ENCODE data around the gene METAP1D. TPM values are rescaled to one million over a fixed set of nuclear protein-coding genes. Genes with fewer than 3 reads are reported as not detected.

METAP1D gene
- total RNA-seq, 1 experiment from 2014 or later, result 8.6 TPM

- peak overlapping the region in 1 of 2 experiments; percentile 67; a peak in 2 of 4 replicates for H3K4me3 ChIP-seq (ENCODE audit: low read depth in 2 of 2, low read length in 2 of 2)
- ATAC-seq, result no peak
- no peak for DNase-seq (ENCODE audit: low read depth, low spot score)
- intact Hi-C loops (cut with micrococcal nuclease; ENCODE audit: unreplicated experiment), result no loop called here
- POLR2A ChIA-PET, result no interaction called here
- no peaks in the 10 kb centered on the region for H3K36me3 ChIP-seq (ENCODE audit: control insufficient read depth, insufficient read depth, low read length)
- H3K9me3 ChIP-seq (ENCODE audit: control insufficient read depth, insufficient read depth, low read depth, low read length), result no peaks in the 10 kb centered on the region
- H3K27me3 ChIP-seq (ENCODE audit: control insufficient read depth, insufficient read depth, low read length), result no peaks in the 10 kb centered on the region; the same call in 1 of the 2 replicates
- peak overlapping the region; percentile 45; the same call in 1 of the 2 replicates for H3K27ac ChIP-seq (ENCODE audit: low read length)
- CTCF ChIA-PET, result no interaction called here
- in situ Hi-C loops (cut with HindIII; ENCODE audit: low pct_unique_long_range_greater_than_20kb, low sequenced_read_pairs), result no loop called here
- peaks cover 23% of the 10 kb centered on the region for H3K4me1 ChIP-seq (ENCODE audit: control insufficient read depth, insufficient read depth, low read length)
- no TSS peak for BruUV-seq (replicated peaks)
- TF ChIP-seq POLR2AphosphoS5 (IDR thresholded peaks at IDR 0.05; ENCODE audit: low read depth, low read length), result no peak
- TF ChIP-seq CTCF (IDR thresholded peaks at IDR 0.05), result no peak
- no peak for TF ChIP-seq SIN3A (IDR thresholded peaks at IDR 0.05; ENCODE audit: borderline replicate concordance, insufficient read depth, low read depth, low read length)
Observed at GRCh38 chr2:172093416-172094293, 93.9 kb downstream of the METAP1D start.

- intact Hi-C loops (cut with micrococcal nuclease; ENCODE audit: unreplicated experiment) (no loop called here), in situ Hi-C loops (cut with HindIII; ENCODE audit: low pct_unique_long_range_greater_than_20kb, low sequenced_read_pairs) (no loop called here)
- peak overlapping the region; percentile 82 for H3K27ac ChIP-seq (ENCODE audit: low read length)
- peak; percentile 4; the same call in 1 of the 2 replicates for ATAC-seq
- H3K4me1 ChIP-seq (ENCODE audit: control insufficient read depth, insufficient read depth, low read length), result peaks cover 30% of the 10 kb centered on the region
- POLR2A ChIA-PET, result interaction anchor here (0.6 kb wide), 1 partner anchor 1111 kb away, joined by 11 read pairs; no protein-coding TSS in a partner anchor
- H3K36me3 ChIP-seq (ENCODE audit: control insufficient read depth, insufficient read depth, low read length), result no peaks in the 10 kb centered on the region
- CTCF ChIA-PET, result no interaction called here
- no TSS peak for BruUV-seq (replicated peaks)
- no peaks in the 10 kb centered on the region for H3K9me3 ChIP-seq (ENCODE audit: control insufficient read depth, insufficient read depth, low read depth, low read length)
- no peaks in the 10 kb centered on the region; the same call in 1 of the 2 replicates for H3K27me3 ChIP-seq (ENCODE audit: control insufficient read depth, insufficient read depth, low read length)
- no peak for DNase-seq (ENCODE audit: low read depth, low spot score)
- TF ChIP-seq SIN3A (IDR thresholded peaks at IDR 0.05; ENCODE audit: borderline replicate concordance, insufficient read depth, low read depth, low read length) (0 out of 2 replicates have a peak, but pooled peaks have one; percentile 60), TCF7L2 (IDR thresholded peaks at IDR 0.05; ENCODE audit: low read depth, low read length) (no peak)
- H3K4me3 ChIP-seq (ENCODE audit: low read depth in 2 of 2, low read length in 2 of 2), result peak overlapping the region; percentile 56 to 67
Observed at GRCh38 chr2:172094294-172095145, 94.8 kb downstream of the METAP1D start.

GRCh38 chr2:172095146-172095904 lies 95.6 kb downstream of the METAP1D start:
- Histone ChIP-seq H3K27ac (ENCODE audit: low read length) (peak overlapping the region; percentile 82), H3K9me3 (ENCODE audit: control insufficient read depth, insufficient read depth, low read depth, low read length) (no peaks in the 10 kb centered on the region), H3K27me3 (ENCODE audit: control insufficient read depth, insufficient read depth, low read length) (no peaks in the 10 kb centered on the region; the same call in 1 of the 2 replicates), H3K36me3 (ENCODE audit: control insufficient read depth, insufficient read depth, low read length) (no peaks in the 10 kb centered on the region), H3K4me1 (ENCODE audit: control insufficient read depth, insufficient read depth, low read length) (peaks cover 33% of the 10 kb centered on the region), H3K4me3 (ENCODE audit: low read depth in 2 of 2, low read length in 2 of 2) (peak overlapping the region; percentile 56 to 67)
- no peak for DNase-seq (ENCODE audit: low read depth, low spot score)
- ChIA-PET POLR2A (no interaction called here), CTCF (interaction anchor here (0.7 to 0.9 kb wide), 3 partner anchors 9 to 116 kb away, joined by 3 to 4 read pairs (median 3); no protein-coding TSS in a partner anchor)
- 0 out of 2 replicates have a peak, but pooled peaks have one; percentile 18 for TF ChIP-seq SIN3A (IDR thresholded peaks at IDR 0.05; ENCODE audit: borderline replicate concordance, insufficient read depth, low read depth, low read length)
- no peak for TF ChIP-seq POLR2AphosphoS5 (IDR thresholded peaks at IDR 0.05; ENCODE audit: low read depth, low read length)
- intact Hi-C loops (cut with micrococcal nuclease; ENCODE audit: unreplicated experiment), result no loop called here
- peak; percentile 58 for ATAC-seq
- in situ Hi-C loops (cut with HindIII; ENCODE audit: low pct_unique_long_range_greater_than_20kb, low sequenced_read_pairs), result no loop called here
- BruUV-seq (replicated peaks), result no TSS peak

Data from Panc1 (cell line).